Hepatocyte (in vitro differentiated cells): ENCODE results near the gene ELFN1. TPM values are rescaled to one million over a fixed set of nuclear protein-coding genes. Genes with fewer than 3 reads are reported as not detected.
"Not testable (repeated sequence)": the region's sequence is repeated elsewhere in the genome, so short reads cannot be mapped to it uniquely, and the experiment has no call there.

ENCODE experiments used
- DNase-seq: peaks from one replicate; pipeline ENCODE4 v3.0.0-alpha.2; 2016; ENCODE audit warnings: low spot score
- H2AFZ ChIP-seq: fragments of 200-600 bp; sonication (generic); 2 replicates; pipeline ENCODE4 v1.6.0; 2016; ENCODE audit warnings: antibody characterized with exemption, mild to moderate bottlenecking
- H3K27ac ChIP-seq: fragments of 200-600 bp; sonication (generic); 2 replicates; pipeline ENCODE4 v1.5.1; 2016; ENCODE audit warnings: mild to moderate bottlenecking
- H3K27me3 ChIP-seq: fragments of 200-600 bp; sonication (generic); 2 replicates; pipeline ENCODE4 v1.6.1; 2016
- H3K36me3 ChIP-seq: fragments of 200-600 bp; sonication (generic); replicated peaks from 2 replicates; pipeline ENCODE4 v1.5.1; 2016; ENCODE audit warnings: low read depth; ENCODE audit not compliant: insufficient read depth
- H3K4me1 ChIP-seq: fragments of 200-600 bp; sonication (generic); 2 replicates; pipeline ENCODE4 v1.5.1; 2016; ENCODE audit warnings: mild to moderate bottlenecking, moderate library complexity; ENCODE audit not compliant: insufficient read depth
- H3K4me2 ChIP-seq: fragments of 200-600 bp; sonication (generic); 2 replicates; pipeline ENCODE4 v1.6.0; 2016
- H3K4me3 ChIP-seq: fragments of 200-600 bp; sonication (generic); 2 replicates; pipeline ENCODE4 v1.5.1; 2016; ENCODE audit warnings: mild to moderate bottlenecking
- H3K79me2 ChIP-seq: fragments of 200-600 bp; sonication (generic); 2 replicates; pipeline ENCODE4 v1.6.0; 2017; ENCODE audit warnings: mild to moderate bottlenecking
- H3K9me2 ChIP-seq: fragments of 200-600 bp; sonication (generic); replicated peaks from 2 replicates; pipeline ENCODE4 v1.6.0; 2017; ENCODE audit warnings: mild to moderate bottlenecking; ENCODE audit not compliant: insufficient read depth
- H3K9me3 ChIP-seq: fragments of 200-600 bp; sonication (generic); 2 replicates; pipeline ENCODE4 v1.5.1; 2016; ENCODE audit warnings: low read depth, mild to moderate bottlenecking
- H4K20me1 ChIP-seq: fragments of 200-600 bp; sonication (generic); 2 replicates; pipeline ENCODE4 v1.6.0; 2016; ENCODE audit warnings: mild to moderate bottlenecking; ENCODE audit not compliant: insufficient read depth, poor library complexity, severe bottlenecking
- EZH2 ChIP-seq: fragments of 200-600 bp; sonication (generic); IDR thresholded peaks from 2 replicates; pipeline ENCODE4 v1.6.1; 2016; ENCODE audit warnings: antibody characterized with exemption, mild to moderate bottlenecking, borderline replicate concordance
- EZH2phosphoT487 ChIP-seq: fragments of 200-600 bp; sonication (generic); IDR thresholded peaks from one replicate; pipeline ENCODE4 v1.6.1; 2018; ENCODE audit warnings: antibody characterized with exemption, mild to moderate bottlenecking, low read depth, moderate library complexity; ENCODE audit not compliant: unreplicated experiment, severe bottlenecking
- WGBS: methylation state at CpG from one replicate; pipeline ENCODE4 v1.1.6; 2016; ENCODE audit warnings: low lambda C conversion rate; ENCODE audit errors: missing lambda C conversion rate; 5-methylcytosine and 5-hydroxymethylcytosine counted together
- polyA plus RNA-seq: library from polyadenylated mRNA; unstranded; fragments of >200 nt; fragmentation: Nextera tagmentation; extraction: Ambion mirVana; gene quantifications from 2 replicates; pipeline ENCODE4 v1.2.1, GENCODE V29; 2016
- total RNA-seq: library from RNA; depleted of rRNA; stranded (reverse); fragments of >200 nt; gene quantifications from 2 replicates; pipeline ENCODE4 v1.2.3, GENCODE V29; 2014
- TF ChIP-seq, protein P1 (sequence below): fragments of 200-600 bp; sonication (generic); IDR thresholded peaks from 2 replicates; pipeline ENCODE4 v1.5.1; 2016; ENCODE audit warnings: antibody characterized with exemption, mild to moderate bottlenecking; ENCODE audit not compliant: poor library complexity

The ELFN1 gene
- total and polyA plus RNA-seq, 2 experiments from 2014 or later: 3.6 to 5.5 TPM

DNA sequence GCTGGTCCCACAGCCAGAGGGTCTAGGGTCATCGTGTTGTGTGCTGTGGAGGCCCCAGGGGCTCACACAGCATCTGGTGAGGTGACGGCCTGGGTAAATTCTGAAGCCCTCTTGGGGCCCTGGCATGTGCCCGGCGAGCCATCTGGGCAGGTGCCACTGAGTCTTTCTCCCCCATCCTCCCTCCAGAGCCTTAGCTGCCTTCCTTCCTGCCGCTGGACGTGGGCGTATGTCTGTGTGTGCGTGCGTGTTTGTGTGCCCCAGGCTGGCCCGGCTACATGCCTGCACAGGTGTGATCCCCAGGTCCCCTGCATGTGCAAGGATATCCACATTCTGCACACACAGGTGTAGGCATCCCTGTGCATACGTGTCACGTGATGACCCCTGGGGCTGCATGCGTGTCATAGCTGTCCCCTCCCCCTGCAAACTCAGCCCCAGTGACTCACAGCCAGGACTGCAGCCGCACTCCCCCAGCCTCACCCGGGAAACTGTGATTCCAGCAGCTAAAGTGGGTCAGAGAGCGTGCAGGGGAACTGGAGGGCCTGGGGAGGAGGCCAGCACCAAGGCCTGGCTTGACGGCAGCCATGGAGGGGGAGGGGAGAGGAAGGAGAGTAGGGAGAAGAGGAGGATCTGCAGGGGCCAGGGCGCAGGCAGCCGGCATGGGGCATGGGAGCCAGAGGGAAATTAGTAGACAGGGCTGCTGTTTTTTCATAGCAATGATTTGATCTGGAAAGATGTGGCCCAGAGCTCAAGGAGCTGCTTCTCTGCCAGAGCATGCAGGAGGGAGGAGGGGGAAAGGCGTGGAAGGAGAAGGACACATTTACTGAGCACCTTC, 46.4 kb downstream of the ELFN1 start:
- WGBS: 67% methylated on average over 20 of the region's 20 CpGs
- Histone ChIP-seq H3K79me2 (no peaks in the 10 kb centered on the region), H3K9me2 (no peaks in the 10 kb centered on the region), H3K4me3 (no peak overlapping the region), H3K27me3 (no peaks in the 10 kb centered on the region), H3K36me3 (no peaks in the 10 kb centered on the region), H3K27ac (no peak overlapping the region), H3K9me3 (no peaks in the 10 kb centered on the region), H3K4me2 (no peak overlapping the region), H4K20me1 (no peaks in the 10 kb centered on the region), H2AFZ (no peak overlapping the region), H3K4me1 (peaks cover 9% of the 10 kb centered on the region)
- DNase-seq: peak; percentile 63
- TF ChIP-seq EZH2phosphoT487 (no peak), EZH2 (no peak)
- TF ChIP-seq, protein P1, sequence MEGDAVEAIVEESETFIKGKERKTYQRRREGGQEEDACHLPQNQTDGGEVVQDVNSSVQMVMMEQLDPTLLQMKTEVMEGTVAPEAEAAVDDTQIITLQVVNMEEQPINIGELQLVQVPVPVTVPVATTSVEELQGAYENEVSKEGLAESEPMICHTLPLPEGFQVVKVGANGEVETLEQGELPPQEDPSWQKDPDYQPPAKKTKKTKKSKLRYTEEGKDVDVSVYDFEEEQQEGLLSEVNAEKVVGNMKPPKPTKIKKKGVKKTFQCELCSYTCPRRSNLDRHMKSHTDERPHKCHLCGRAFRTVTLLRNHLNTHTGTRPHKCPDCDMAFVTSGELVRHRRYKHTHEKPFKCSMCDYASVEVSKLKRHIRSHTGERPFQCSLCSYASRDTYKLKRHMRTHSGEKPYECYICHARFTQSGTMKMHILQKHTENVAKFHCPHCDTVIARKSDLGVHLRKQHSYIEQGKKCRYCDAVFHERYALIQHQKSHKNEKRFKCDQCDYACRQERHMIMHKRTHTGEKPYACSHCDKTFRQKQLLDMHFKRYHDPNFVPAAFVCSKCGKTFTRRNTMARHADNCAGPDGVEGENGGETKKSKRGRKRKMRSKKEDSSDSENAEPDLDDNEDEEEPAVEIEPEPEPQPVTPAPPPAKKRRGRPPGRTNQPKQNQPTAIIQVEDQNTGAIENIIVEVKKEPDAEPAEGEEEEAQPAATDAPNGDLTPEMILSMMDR: no peak

DNA sequence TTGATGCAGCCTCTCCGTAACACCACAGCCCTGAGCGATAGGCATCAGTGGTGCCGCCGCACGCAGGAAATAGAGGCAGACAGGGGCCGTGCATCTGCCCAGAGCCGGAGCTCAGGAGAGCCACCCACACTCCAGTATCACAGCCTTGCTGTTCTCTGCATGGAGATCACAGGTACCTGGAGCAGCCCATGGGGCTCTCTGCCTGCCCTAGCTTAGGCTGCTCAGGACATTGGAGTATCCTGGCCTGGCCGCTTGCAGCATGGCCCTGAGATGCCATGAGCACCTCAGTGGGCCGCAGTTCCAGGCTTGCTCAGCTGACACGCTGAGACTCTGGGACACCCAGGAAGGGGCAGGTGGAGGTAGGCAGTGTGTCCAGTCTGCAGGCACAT, 47.0 kb downstream of the ELFN1 start:
- TF ChIP-seq EZH2phosphoT487: no peak
- TF ChIP-seq, protein P1: no peak
- no peak for TF ChIP-seq EZH2
- Histone ChIP-seq H3K79me2 (no peaks in the 10 kb centered on the region), H3K27me3 (no peaks in the 10 kb centered on the region), H2AFZ (no peak overlapping the region), H4K20me1 (no peaks in the 10 kb centered on the region), H3K36me3 (no peaks in the 10 kb centered on the region), H3K27ac (no peak overlapping the region), H3K4me1 (peaks cover 9% of the 10 kb centered on the region), H3K4me2 (no peak overlapping the region), H3K9me3 (no peaks in the 10 kb centered on the region), H3K9me2 (no peaks in the 10 kb centered on the region), H3K4me3 (no peak overlapping the region)
- 89% methylated on average over 10 of the region's 10 CpGs for WGBS
- no peak for DNase-seq

DNA sequence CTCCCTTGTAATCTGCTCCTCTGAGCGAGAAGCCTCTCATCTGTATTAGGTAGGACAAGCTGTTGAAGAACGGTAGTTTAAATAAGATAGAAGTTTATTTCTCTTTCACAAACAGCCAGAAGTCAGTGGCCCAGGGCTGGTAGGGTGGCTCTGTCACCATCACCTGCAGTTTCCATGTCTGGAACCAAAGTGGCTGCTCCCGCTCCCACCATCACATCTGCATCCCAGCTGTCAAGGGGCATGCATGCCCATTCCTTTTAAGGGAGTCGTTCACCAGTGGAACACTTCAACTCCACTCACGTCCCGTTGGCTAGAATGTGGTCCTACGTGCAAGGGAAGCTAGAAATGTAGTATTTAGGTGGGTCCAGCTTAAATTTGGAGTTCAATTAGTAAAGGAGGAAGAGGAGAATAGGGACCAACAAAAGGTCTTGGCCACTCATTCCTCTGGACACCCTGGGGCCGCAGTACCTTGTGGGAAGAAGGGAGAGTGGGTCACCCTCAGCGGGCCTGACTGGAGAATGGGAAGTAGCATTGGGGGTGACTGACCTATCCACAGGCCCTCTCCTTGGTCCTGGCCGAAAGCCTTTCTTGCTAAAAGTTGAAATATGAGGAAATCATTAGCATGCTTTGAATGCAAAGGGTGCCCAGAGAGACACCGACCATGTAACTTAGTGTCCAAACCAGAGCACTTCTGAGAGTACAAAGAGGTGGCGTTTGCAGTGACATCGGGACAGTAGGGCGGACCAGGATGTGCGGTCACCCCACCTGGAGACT, 48.0 kb downstream of the ELFN1 start:
- DNase-seq: no peak
- Histone ChIP-seq H2AFZ (no peak overlapping the region), H3K27ac (no peak overlapping the region), H4K20me1 (no peaks in the 10 kb centered on the region), H3K27me3 (no peaks in the 10 kb centered on the region), H3K4me1 (peaks cover 9% of the 10 kb centered on the region), H3K4me3 (no peak overlapping the region), H3K36me3 (no peaks in the 10 kb centered on the region), H3K4me2 (no peak overlapping the region), H3K9me3 (no peaks in the 10 kb centered on the region), H3K9me2 (no peaks in the 10 kb centered on the region), H3K79me2 (no peaks in the 10 kb centered on the region)
- no peak for TF ChIP-seq EZH2phosphoT487
- no peak for TF ChIP-seq EZH2
- 94% methylated on average over 15 of the region's 15 CpGs for WGBS

DNA sequence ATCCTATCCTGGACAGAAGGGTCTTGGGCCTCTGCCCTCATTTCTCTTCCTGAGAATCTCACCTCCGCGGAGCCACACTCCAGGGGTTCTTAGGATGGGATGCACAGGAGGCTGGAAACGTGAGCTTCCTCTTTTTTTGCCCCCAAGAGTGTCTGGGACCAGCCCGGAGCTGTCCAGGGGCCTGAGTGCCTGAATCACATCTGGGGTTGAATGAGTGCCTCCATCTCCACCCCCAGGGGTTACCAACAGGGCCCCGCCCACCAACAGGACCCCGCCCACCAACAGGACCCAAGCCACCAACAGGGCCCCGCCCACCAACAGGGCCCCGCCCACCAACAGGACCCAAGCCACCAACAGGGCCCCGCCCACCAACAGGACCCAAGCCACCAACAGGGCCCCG, 48.8 kb downstream of the ELFN1 start:
- H3K4me1 ChIP-seq, H3K9me3 ChIP-seq, H2AFZ ChIP-seq, DNase-seq, H4K20me1 ChIP-seq, H3K36me3 ChIP-seq, H3K27me3 ChIP-seq, H3K9me2 ChIP-seq, H3K27ac ChIP-seq, H3K4me3 ChIP-seq, H3K4me2 ChIP-seq, H3K79me2 ChIP-seq: not testable (repeated sequence)
- 90% methylated on average over 4 of the region's 10 CpGs for WGBS

DNA sequence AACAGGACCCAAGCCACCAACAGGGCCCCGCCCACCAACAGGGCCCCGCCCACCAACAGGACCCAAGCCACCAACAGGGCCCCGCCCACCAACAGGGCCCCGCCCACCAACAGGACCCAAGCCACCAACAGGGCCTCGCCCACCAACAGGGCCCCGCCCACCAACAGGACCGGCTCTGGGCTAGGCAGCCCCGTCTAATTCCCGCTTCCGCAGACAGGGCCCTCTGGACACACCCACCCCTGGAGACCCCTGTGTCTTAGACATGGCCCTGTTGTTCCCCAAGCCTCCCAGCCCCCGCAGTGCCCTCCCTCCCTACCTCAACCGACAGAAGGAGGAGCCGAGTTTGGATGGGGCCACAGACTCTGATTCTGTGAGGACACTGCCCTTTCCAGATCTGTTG, 49.2 kb downstream of the ELFN1 start:
- H3K4me2 ChIP-seq, DNase-seq, H3K79me2 ChIP-seq, H3K27me3 ChIP-seq, H3K4me1 ChIP-seq, H3K9me3 ChIP-seq, H3K36me3 ChIP-seq, H3K27ac ChIP-seq, H3K9me2 ChIP-seq, H2AFZ ChIP-seq, H4K20me1 ChIP-seq, H3K4me3 ChIP-seq: not testable (repeated sequence)
- 75% methylated on average over 8 of the region's 13 CpGs for WGBS
